HG03521 (cell line): ENCODE measurements around the gene USP9X.
"Not testable (repeated sequence)": the region's sequence is repeated elsewhere in the genome, so short reads cannot be mapped to it uniquely, and the experiment has no call there.

Experiments
- ATAC-seq: cut with Tn5 transposase; IDR thresholded peaks from one replicate; pipeline ENCODE4 v1.9.1; 2021; ENCODE audit warnings: mild to moderate bottlenecking, moderate library complexity; ENCODE audit not compliant: unreplicated experiment

Gene USP9X

DNA sequence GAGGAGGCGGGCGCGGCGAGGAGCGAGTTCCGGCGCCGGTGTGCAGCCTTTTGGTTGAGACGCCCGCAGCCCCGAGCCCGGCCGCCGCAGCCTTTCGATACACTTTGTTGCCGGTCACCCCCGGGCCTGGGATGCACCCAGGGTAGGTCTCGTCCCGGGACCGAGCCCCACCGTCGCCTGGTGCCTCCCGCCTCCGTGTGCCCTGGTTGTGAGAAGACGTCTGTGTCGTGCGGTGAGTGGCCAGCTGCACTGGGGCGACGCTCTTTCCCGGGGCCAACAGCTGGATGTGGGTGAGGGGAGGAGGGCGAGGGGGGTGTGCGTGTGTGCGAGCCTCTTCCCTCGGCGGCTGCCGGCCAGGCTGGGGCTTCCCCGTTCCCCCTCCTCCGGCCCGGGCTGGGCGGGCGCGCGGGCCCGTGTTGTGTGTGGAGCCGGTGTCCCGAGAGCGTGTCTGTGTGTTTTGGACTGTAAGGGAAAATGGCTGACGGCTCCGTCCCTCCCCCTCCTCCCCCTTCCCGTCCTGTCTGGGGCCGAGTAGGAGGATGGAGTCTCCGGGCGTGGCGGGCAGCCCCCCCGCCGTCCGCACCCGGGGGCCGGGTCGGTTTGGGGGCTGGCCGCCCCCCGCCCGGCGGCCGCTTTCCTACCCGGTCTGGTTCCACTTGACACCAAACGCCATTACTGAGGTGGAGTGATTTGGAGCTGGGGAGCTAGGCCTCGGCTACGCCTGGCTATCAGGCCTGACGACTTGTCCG lies 807 bp downstream of the USP9X start:
- peak; percentile 3 for ATAC-seq

DNA sequence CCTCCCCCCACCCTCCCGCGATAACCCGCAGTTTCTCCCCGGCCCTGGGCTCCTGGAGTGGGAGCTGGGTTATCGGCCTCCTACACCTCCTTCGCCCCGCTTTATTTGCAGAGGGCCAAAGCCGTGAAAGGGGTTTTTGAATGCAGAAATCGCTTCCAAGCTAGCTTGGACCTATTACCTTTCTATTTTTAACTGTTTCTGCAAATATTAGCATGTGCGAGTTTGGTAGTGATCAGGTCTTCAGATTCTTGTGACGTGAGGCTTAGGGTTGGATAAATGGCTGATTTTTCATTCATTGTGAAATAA lies 1.3 kb downstream of the USP9X start:
- ATAC-seq, result no peak

DNA sequence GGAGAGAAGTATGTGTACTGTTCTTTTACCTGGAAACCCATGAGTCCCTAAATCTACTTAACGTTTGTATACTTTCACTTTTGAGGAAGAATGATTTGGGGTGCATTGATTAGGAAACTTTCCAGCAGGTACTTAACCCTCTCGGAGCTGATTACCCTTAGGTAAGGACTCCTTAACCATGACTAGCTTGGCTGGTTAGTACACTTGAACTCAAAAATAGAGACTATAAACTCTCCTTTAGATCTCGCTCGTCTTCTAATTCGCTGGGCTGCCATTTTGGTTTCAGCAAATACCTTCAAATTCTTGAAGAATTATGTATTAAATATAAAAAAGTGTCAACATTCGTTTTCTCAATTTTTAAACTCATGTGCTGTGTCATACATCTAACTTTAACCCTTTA lies 2.0 kb downstream of the USP9X start:
- ATAC-seq, result no peak

DNA sequence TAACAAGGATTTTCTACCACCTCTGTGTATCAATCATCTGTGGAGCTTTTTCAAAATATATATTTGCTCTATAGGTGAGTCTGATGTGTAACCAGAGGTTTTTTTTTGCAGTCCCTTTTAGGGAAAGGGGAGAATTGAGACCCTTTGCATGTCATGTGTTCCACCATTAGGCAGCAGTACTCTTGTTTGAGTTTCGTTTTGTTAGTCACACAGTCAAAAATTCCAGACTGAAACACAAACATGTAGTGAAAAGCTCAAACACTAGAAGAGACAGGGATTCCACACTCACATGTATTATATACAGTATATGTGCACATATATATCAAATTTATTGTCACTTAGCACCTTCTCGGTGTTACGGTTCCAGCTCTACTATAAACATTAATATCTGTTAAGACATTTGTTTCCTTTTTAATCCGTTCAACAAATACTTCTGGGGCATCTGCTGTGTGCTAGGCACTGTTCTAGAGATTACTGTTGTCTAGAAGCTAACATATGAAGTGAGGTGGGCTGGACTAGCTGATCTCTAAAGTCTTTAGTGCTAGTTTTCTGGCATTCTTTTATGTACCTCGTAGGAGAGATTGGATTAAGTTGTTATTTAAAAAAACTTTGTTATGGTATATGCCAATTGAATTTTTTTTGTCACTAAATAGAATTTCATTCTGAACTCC lies 5.5 kb downstream of the USP9X start:
- ATAC-seq, result no peak

DNA sequence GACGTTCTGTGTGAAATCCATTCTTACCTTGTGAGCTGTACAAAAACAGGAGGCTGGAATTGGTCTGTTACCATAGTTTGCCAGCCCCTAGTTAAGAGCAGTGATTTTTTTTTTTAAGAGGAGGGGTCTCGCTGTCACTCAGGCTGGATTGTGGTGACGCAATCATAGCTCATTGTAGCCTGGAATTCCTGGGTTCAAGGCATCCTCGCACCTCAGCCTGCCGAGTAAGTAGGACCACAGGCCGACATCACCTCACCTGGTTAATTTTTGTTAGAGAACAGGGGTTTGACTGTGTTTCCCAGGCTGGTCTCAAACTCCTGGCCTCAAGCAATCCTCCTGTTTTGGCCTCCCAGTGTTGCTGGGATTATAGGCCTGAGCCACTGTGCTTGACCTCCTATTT lies 7.5 kb downstream of the USP9X start:
- ATAC-seq, result no peak

DNA sequence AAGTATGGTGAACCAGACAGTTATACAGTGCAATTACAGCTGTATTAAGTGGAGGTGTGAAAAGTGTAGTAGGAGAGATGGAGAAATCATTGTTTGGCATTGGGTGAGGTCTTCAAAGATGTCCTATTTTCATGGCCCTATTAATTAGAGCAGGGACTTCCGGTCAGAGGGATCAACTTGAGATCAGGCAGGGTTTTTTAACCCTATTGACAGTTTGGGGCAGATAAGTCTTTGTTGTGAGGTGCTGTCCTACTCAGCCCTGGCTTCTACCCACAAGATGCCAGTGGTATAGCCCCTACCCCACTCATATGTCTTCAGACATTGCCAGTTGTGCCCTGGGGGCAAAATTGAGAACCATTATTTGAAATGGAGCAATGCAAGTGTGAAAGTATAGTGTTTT lies 9.9 kb downstream of the USP9X start:
- ATAC-seq, result no peak

DNA sequence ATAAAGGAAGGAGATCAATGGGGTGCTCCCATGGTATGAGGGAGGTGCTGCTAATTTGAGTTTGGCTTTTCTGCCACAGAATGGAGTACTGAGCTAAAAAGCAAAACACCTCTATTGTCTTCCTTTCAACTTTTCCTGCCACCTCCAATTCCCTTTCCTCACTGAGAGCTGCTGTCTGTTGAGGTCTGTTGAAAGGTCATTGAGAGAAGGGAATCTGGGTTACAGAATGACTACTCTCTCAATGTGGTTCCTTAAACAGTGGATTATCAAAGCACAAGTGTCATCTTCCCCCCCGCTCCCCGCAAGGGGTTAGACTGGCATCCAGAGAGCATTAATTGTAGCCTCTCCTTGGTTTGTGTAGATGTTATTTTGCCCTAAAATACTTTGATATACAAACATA lies 10.7 kb downstream of the USP9X start:
- ATAC-seq, result no peak

DNA sequence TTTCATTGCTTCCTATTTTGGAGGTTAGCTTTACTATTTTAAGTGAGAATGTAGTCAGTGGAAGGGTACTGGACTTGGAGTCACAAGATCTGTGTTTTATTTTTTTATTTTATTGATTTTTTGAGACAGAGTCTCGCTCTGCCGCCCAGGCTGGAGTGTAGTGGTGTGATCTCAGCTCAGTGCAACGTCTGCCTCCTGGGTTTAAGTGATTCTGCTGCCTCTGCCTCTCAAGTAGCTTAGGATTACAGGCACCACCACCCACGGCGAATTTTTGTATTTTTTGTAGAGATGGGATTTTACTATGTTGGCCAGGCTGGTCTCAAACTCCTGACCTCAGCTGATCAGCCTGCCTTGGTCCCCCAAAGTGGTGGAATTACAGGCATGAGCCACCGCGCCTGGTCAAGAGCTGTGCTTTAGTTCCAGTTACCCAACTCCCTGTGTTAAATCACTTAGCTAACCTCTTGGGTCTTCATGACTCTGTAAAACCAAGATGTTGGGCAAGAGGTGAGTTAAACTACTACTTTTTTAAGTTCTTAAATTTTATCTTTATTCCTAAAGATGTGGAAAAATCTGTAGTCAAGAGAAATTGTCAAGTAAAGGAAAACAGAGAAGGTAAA lies 11.2 kb downstream of the USP9X start:
- no peak for ATAC-seq

DNA sequence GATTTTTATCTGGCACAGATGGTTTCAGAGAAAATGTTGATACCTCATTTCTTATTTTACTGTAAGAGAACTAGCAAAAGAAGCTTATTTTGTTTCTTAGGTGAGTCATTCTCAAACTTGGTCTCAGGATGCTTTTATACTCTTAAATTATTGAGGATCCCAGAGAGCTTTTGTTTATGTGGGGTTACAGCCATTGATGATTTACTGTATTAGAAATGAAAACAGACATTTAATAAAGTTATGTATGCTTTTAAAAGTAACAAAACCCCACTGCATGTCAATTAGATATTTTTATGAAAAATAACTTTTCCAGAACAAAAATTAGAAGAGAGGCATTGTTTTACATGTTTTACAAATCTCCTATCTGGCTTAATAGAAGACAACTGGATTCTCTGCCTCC lies 12.1 kb downstream of the USP9X start:
- ATAC-seq, result no peak

DNA sequence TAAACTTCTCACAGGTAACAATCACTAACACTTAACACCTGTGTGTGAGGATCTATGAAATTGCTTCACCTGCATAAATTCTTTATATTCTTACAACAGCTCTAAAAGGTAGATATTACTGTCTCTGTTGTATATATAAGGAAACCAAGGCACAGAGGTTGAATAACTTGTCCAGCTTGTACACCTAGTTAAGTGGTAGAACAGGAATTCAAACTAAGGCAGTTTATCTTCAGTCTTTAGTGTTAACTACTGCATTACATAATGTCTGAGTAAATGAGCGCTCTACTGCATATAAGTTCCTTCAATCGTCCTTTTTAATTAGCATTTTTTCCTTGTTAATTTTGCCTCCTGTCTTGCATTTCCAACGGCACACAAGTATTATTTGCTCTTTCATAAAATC lies 15.0 kb downstream of the USP9X start:
- no peak for ATAC-seq

DNA sequence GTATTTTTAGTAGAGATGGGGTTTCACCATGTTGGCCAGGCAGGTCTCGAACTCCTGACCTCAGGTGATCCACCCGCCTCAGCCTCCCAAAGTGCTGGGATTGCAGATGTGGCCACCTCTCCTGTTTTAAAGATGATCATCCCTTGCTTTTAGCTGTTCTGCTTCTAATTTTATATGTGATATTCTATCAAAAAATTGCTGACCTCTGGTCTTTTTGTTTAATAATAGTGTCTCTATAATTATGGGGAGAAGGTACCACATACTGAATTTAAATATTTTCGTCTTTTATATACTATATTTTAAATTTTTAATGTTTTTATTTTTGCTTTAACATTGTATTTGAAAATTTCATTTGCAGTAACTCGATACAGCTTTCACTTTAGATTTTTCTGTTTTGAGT lies 15.6 kb downstream of the USP9X start:
- no peak for ATAC-seq

DNA sequence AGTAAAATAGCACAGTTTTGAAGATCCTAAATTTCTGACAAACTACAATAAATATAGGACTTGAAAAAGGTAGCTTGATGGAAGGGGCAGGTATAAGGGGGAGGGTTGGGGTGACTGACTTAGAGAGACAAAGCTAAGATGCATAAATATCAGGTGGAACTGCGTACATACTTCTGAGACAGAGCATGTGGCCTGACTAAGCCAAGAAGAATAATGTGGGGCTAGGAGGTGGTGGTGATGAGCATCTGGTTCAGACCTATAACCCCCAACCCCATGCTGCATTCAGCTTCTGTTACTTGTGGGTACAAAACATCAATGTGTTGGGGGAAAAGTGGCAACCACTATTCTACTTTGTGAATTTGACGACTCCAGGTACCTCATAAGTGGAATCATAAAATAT lies 19.8 kb downstream of the USP9X start:
- no peak for ATAC-seq

DNA sequence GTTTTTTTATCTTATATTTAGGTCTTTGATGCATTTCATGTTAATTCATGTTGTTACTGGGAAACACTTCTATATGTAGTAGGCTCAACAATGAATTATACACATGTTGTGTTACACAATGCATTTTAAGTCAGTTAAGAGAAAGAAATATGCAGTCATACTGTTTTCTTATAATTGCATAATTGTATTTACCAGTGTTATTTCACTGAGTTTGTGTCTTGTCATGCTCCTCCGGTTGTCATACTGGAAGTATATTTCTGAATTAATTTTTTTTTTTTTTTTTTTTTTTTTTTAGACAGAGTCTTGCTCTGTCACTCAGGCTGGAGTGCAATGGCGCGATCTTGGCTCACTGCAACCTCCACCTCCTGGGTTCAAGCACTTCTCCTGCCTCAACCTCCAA lies 21.0 kb downstream of the USP9X start:
- ATAC-seq, result not testable (repeated sequence)

DNA sequence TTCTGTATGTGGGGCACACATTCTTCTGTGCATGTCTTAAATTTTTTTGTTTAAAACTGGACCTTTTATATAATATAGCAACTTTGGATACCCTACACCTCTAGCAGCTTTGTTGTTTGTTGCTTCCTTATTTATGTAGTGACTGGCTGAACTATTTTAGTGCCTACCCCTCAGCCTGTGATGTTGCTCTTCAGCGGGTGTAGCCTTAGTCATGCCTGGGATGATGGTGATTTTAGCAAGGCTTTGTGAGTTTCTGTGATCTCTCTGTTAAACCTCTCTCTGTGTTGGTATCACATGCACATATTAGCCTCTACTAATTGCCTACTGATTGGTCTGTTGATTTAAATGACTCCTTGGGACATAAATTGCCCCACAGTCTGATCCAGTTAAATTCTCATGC lies 22.8 kb downstream of the USP9X start:
- ATAC-seq, result no peak

DNA sequence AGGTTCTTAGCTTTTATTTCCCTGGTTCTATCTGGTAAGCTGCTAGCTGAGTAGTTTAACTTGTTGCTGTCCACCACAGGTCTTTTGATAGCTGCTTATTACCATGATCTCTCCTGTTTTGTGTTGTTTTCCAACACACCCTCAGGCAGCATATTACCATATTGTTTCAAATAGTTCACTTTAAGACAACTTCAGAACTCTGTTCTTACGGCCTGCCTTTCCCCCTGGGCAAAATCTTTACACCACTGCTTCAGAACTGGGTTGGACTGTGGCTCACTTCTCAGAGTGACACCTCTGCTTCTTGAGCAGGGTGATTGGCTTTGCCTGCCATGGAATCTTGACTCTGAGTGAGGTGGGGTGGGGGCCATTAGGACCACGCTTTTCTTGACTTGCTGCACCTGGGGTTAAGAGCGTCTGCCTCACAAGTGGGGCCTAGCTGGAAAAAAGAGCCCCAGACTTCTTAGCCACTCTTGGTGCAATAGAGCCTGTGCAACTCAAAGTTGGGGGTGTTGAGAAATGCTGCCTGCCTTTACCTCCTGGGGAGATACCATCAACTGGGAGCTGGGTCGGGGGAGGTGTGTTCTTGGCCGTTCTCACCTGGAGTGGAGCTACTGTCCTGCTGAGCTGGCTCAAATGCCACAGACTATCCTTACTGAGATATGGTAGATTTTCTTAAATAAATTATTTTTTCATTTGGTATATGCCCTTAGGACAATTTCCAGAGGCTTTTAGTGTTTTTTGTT lies 23.4 kb downstream of the USP9X start:
- ATAC-seq, result no peak

DNA sequence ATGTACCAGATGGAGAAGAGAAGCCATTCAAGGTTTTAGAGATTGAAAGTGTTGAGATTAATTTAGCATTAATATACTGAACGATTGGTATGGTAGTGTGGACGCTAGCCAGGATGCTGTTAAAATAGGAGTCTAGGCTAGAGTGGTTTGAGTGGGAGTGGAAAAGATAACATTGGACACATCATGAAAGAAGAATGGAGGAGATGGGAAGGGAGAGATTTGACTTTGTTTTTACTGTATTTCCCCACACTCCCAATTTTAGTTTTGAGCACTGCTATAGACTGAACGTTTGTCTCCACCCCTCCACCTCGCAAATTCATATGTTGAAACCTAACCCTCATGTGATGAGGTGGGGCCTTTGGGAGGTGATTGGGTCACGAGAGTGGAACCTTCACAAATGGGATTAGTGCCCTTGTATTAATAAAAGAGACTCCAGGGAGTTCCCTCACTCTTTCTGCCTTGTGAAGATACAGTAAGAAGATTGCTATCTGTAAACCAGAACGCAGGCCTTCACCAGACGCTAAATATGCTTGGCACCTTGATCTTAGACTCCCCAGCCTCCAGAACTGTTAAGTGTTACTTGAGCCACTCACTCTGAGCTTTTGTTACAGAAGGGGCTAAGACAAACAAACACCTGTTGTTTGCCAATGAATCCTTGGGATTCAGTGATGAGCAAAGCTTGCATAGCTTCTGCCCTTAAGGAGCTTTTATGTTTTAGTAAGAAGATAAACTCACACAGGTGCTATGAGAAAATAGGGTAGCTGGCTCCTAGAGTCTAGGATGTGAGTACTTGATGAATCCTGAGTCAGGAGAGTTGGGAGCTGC lies 25.8 kb downstream of the USP9X start:
- no peak for ATAC-seq

DNA sequence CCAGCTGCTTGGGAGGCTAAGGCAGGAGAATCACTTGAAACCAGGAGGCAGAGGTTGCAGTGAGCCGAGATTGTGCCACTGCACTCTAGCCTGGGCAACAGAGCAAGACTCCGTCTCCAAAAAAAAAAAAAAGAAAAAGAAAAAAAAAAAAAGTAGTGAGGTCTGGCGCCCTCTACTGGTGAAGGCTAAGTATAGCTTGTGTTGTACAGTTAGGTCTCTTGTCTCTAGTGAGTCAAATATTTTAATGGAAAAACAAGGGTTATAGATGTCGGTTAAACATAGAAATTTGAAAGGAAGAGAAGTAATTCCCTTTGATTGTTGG lies 29.8 kb downstream of the USP9X start:
- not testable (repeated sequence) for ATAC-seq

DNA sequence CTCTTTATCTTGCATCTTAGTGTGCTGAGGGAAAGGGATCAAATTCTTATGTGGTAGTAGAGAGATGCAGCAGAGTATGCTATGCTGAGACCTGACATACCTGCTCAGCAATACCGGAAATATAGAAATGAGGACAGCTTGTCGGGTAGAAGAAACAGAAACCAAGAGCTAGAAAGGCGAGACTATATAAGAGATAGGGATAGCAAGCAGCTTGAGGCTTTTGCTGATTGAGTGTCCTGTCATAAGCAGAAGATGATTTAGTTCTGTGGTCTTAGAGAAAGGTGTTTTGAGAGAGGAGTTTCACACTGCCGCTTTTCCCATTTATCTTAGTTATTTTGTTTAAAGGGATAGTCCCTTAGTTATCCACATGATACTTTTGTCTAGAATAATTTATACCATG lies 31.7 kb downstream of the USP9X start:
- peak; percentile 55 for ATAC-seq

DNA sequence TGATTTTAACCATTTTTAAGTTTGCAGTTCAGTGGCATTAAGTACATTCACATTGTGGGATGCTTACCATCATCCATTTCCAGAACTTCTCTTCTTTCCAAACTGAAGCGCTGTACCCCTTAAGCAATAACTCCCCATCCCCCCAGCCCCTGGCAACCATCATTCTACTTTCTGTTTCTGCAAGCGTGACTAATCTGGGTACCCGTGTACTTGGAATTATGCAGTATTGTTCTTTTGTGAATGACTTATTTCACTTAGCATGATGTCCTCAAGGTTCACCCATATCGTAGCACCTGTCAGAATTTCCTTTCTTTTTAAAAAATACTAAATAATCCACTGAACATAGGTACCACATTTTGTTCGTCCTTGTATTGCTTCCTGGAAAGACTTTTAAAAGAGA lies 32.9 kb downstream of the USP9X start:
- no peak for ATAC-seq

DNA sequence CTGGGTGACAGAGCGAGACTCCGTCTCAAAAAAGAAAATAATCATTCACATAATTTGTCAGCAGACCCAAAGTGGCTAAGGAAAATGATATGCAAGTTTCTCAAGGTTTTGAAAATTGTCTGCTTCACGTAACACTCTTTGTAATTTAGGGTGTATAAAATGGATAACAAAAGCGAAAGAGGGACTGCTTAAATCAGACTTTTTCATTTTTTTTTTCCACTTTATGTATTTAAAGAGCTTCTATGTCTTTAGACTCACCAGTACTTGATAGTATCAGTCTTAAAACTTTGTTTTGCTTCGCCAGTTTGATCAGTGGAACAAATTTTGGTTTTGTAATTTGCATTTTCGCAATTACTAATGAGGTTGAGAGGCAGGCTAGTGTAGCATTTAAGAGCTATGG lies 34.6 kb downstream of the USP9X start:
- ATAC-seq, result no peak

DNA sequence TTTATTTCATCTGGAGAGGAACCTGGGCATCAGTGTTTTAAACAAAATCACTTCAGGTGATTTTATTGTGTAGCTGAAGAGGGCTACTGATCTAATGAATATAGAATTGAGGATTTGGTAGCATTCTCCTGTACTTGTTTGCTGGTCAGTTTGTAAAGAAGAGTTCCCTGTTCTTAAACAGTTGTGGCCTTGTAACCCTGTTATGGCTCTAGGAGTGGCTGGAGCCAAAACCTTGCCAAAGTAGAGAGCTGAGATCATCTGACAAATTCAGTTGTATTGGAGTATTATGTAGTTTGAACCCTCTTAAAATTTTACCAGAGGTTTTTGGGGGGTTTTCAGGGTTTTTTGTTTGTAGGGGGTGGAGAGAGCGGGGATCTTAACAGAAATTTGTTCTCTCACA lies 36.5 kb downstream of the USP9X start:
- no peak for ATAC-seq
